AG04449 (cell line): ENCODE results near the gene FAM98C.

Source experiments
- CTCF ChIA-PET: fragments of 350-600 bp; formaldehyde crosslinking; extraction: SDS; loops from one replicate; lab custom pipeline; 2021; ENCODE audit warnings: antibody characterized with exemption; lab: Yijun Ruan, JAX
- POLR2A ChIA-PET: fragments of 400-600, 350-600 bp; formaldehyde crosslinking; extraction: SDS; loops from one replicate; lab custom pipeline; 2020; ENCODE audit warnings: antibody characterized with exemption, inconsistent platforms; lab: Yijun Ruan, JAX
- DNase-seq: peaks from one replicate; pipeline ENCODE4 v3.0.0-alpha.2; 2010; ENCODE audit warnings: low read depth, low spot score
- H3K4me3 ChIP-seq: 2 replicates; pipeline ENCODE4 v1.5.1; 2011; ENCODE audit warnings: low read depth, mild to moderate bottlenecking, control low read depth, low read length
- TF ChIP-seq, protein P1 (sequence below): IDR thresholded peaks from one replicate; pipeline ENCODE4 v1.5.1; 2011; ENCODE audit warnings: mild to moderate bottlenecking, moderate library complexity, low read length, control low read depth, inconsistent platforms; ENCODE audit not compliant: insufficient read depth; ENCODE audit errors: missing control alignments

The FAM98C gene

DNA sequence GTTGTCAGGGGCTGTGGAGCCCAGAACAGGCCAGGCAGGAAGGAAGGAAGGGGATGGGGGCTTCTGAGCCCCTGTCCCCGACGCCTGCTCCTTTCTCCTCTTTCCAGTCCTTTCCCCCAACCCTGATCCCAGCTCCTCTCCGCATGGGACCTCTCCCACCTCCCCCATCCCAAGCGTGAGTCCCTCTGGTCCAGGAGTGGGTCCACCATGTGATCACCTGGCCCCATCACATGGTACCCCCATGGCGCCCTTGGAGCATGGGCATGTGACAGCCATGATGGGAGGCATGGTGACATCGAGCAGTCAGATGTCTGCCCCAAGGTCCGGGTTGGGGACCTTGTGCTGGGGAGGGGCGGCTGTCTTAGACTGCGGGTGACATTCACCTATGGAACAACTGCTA is 39.8 kb downstream of the FAM98C start:
- TF ChIP-seq, protein P1, sequence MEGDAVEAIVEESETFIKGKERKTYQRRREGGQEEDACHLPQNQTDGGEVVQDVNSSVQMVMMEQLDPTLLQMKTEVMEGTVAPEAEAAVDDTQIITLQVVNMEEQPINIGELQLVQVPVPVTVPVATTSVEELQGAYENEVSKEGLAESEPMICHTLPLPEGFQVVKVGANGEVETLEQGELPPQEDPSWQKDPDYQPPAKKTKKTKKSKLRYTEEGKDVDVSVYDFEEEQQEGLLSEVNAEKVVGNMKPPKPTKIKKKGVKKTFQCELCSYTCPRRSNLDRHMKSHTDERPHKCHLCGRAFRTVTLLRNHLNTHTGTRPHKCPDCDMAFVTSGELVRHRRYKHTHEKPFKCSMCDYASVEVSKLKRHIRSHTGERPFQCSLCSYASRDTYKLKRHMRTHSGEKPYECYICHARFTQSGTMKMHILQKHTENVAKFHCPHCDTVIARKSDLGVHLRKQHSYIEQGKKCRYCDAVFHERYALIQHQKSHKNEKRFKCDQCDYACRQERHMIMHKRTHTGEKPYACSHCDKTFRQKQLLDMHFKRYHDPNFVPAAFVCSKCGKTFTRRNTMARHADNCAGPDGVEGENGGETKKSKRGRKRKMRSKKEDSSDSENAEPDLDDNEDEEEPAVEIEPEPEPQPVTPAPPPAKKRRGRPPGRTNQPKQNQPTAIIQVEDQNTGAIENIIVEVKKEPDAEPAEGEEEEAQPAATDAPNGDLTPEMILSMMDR, result no peak
- ChIA-PET POLR2A (no interaction called here), CTCF (no interaction called here)
- DNase-seq, result no peak
- H3K4me3 ChIP-seq, result no peak overlapping the region

DNA sequence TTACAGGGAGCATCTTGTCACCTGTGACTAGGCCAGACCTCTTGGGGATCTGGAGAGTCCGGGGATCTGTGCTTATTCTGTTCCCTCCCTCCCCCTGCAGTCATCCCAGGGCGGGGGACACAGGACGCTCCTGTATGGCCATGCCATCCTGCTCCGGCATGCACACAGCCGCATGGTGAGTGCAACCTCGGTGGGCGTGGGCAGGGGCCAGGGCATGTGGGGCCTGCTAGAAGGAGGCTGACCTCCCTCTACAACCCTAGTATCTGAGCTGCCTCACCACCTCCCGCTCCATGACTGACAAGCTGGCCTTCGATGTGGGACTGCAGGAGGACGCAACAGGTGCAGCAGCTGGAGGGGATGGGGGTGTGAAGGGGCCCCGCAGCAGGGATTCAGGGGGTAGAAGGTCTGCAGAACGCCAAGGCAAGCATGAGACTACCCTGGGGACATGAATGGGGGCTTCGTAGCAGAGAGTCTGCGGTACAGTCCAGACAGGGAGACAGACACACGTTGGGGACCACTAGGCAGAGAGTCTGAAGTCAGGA is 40.6 kb downstream of the FAM98C start:
- no peak overlapping the region for H3K4me3 ChIP-seq
- POLR2A ChIA-PET, result no interaction called here
- no peak for DNase-seq
- TF ChIP-seq, protein P1, result no peak
- CTCF ChIA-PET, result no interaction called here

DNA sequence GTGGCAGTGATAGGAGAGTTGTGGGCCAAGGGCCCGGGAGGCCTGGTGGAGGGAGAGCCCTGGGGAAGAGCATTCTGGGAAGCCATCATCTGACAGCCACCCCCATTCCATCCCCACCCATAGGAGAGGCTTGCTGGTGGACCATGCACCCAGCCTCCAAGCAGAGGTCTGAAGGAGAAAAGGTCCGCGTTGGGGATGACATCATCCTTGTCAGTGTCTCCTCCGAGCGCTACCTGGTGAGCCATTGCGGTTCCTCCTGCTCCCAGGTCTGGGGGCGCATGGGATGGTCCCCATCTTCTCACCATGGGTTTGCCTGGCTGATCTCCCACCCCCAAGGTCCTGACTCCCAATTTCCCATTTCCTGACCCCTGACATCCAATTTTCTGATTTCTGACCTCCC is 41.1 kb downstream of the FAM98C start:
- H3K4me3 ChIP-seq, result no peak overlapping the region
- no peak for DNase-seq
- TF ChIP-seq, protein P1, result no peak
- CTCF ChIA-PET, result no interaction called here
- POLR2A ChIA-PET, result no interaction called here

DNA sequence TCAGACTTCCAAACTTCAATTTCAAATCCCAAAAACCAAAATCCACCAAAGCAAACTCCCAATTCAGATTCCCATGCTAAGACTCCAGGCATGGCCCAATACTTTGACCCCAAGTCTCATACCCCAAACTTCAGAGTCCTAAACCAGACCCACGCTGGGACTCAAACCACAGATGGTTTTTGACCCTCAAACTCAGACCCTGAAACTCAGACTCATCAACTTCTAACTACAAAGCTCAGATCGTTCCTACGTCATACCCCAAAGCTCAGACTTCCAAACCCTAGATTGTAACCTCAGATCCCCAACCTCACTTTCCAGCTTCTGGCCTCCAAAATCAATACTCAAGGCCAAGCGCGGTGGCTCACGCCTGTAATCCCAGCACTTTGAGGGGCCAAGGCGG is 42.5 kb downstream of the FAM98C start:
- TF ChIP-seq, protein P1, result no peak
- CTCF ChIA-PET, result no interaction called here
- no peak for DNase-seq
- H3K4me3 ChIP-seq, result no peak overlapping the region
- POLR2A ChIA-PET, result interaction anchor here (0.6 kb wide), 1 partner anchor 188 kb away, joined by 3 read pairs; no protein-coding TSS in a partner anchor

DNA sequence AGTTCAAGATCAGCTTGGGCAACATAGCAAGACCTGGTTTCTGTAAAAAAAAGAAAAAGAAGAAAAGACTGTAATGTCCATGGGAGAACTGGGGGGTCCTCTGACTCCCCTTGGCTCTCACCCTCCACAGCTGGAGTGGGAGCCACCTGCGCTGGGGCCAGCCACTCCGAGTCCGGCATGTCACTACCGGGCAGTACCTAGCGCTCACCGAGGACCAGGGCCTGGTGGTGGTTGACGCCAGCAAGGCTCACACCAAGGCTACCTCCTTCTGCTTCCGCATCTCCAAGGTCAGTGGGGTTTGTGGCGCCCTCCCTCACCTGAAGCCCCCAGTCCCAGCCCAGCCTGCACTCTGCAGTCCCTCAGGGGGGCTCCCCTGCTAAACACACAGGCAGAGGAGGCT is 45.3 kb downstream of the FAM98C start:
- POLR2A ChIA-PET, result no interaction called here
- CTCF ChIA-PET, result no interaction called here
- no peak overlapping the region for H3K4me3 ChIP-seq
- TF ChIP-seq, protein P1, result no peak
- no peak for DNase-seq

DNA sequence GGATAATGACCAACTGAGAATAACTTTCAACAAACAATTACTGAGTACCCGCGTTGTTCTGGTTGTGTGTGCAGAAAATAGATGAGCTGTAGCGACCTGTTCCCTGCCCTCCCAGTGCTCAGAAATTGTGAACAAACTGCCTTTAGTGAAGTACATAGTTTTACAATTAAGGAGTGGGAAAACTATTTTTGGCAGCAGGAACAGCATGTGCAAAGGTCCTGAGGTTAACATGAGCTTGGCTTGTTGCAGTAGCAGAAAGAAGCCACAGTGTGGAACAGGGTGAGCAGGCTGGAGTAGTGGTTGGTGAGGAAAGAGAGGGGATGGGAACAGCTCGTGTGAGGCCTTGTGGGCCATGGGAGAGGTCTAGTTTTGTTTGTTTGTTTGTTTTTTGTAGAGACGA is 46.6 kb downstream of the FAM98C start:
- CTCF ChIA-PET, result no interaction called here
- no peak for DNase-seq
- H3K4me3 ChIP-seq, result no peak overlapping the region
- POLR2A ChIA-PET, result no interaction called here
- TF ChIP-seq, protein P1, result no peak
